HG03175 (cell line): ENCODE measurements around the gene VPS26C.
"Not testable (repeated sequence)": the region's sequence is repeated elsewhere in the genome, so short reads cannot be mapped to it uniquely, and the experiment has no call there.

ENCODE experiments used
- ATAC-seq: cut with Tn5 transposase; IDR thresholded peaks from one replicate; pipeline ENCODE4 v1.9.1; 2021; ENCODE audit warnings: mild to moderate bottlenecking, moderate library complexity; ENCODE audit not compliant: unreplicated experiment

VPS26C gene

GRCh38 chr21:37231671-37232070, 35.5 kb downstream of the VPS26C start:
- no peak for ATAC-seq

GRCh38 chr21:37231249-37231645, 35.9 kb downstream of the VPS26C start:
- ATAC-seq = no peak

GRCh38 chr21:37230632-37231248, 36.4 kb downstream of the VPS26C start:
- no peak for ATAC-seq

- no peak for ATAC-seq
These were observed 39.1 kb downstream of the VPS26C start for GRCh38 chr21:37228003-37228400.

GRCh38 chr21:37227071-37228002, 39.8 kb downstream of the VPS26C start:
- no peak for ATAC-seq

- no peak for ATAC-seq
These were observed 40.9 kb downstream of the VPS26C start for GRCh38 chr21:37226041-37226920.

GRCh38 chr21:37224861-37225839, 42.0 kb downstream of the VPS26C start:
- no peak for ATAC-seq

GRCh38 chr21:37223804-37224345, 43.3 kb downstream of the VPS26C start:
- no peak for ATAC-seq

- ATAC-seq = not testable (repeated sequence)
These were observed 44.9 kb downstream of the VPS26C start for GRCh38 chr21:37222248-37222647.

GRCh38 chr21:37220981-37221664, 46.0 kb downstream of the VPS26C start:
- peak; percentile 78 for ATAC-seq

- ATAC-seq = peak; percentile 48
These were observed 46.6 kb downstream of the VPS26C start for GRCh38 chr21:37220433-37220980.

GRCh38 chr21:37219761-37220432, 47.2 kb downstream of the VPS26C start:
- no peak for ATAC-seq

- ATAC-seq = no peak
These were observed 52.2 kb downstream of the VPS26C start for GRCh38 chr21:37214952-37215351.

- no peak for ATAC-seq
These were observed 56.3 kb downstream of the VPS26C start for GRCh38 chr21:37210799-37211198.

- no peak for ATAC-seq
These were observed 57.0 kb downstream of the VPS26C start for GRCh38 chr21:37210130-37210529.

- ATAC-seq = peak; percentile 30
These were observed 58.4 kb downstream of the VPS26C start for GRCh38 chr21:37208741-37209225.

GRCh38 chr21:37208056-37208721, 58.9 kb downstream of the VPS26C start:
- peak; percentile 74 for ATAC-seq
